HepG2 (cell line): ENCODE data around the gene TMED3. TPM values are rescaled to one million over a fixed set of nuclear protein-coding genes. Genes with fewer than 3 reads are reported as not detected.

ENCODE experiments used
- ATAC-seq: fragments of 200-7000 bp; cut with Tn5 transposase; 3 replicates; pipeline ENCODE4 v1.9.1; 2020; ENCODE audit warnings: mild to moderate bottlenecking, moderate library complexity
- BruUV-seq: library from RNA; stranded (reverse); fragments of 400-500 nt; replicated peaks from 2 replicates; lab custom pipeline; 2021; lab: Mats Ljungman, UMichigan
- CTCF ChIA-PET: fragments of 300-600 bp; formaldehyde crosslinking; extraction: SDS; loops from one replicate; lab custom pipeline; 2021; ENCODE audit warnings: low total read pairs, inconsistent platforms, low intra/inter-chr PET ratio; lab: Yijun Ruan, JAX
- POLR2A ChIA-PET: fragments of 350-600 bp; sonication (Branson Sonifier 250); formaldehyde crosslinking; loops from one replicate; lab custom pipeline; 2020; ENCODE audit warnings: antibody characterized with exemption, inconsistent platforms; lab: Yijun Ruan, JAX
- DNase-seq: peaks from one replicate; pipeline ENCODE4 v3.0.0-alpha.2; 2015; ENCODE audit warnings: low spot score
- FAIRE-seq: peaks from 3 replicates; lab custom pipeline; 2011; peaks lifted over from hg19 to GRCh38; lab: Jason Lieb, UNC
- H2AFZ ChIP-seq: one replicate; pipeline ENCODE4 v1.6.1; 2011; ENCODE audit warnings: low read length, inconsistent platforms
- H3K27ac ChIP-seq: fragments of 300-600 bp; 3 replicates; pipeline ENCODE4 v1.8.0; 2011; ENCODE audit warnings: mixed run types, mild to moderate bottlenecking, mixed read lengths, low read length, inconsistent platforms; ENCODE audit not compliant: insufficient read depth; ENCODE audit errors: extremely low read length
- H3K27me3 ChIP-seq, 2 experiments: fragments of 200-600 bp in 1 of 2; 2 replicates in 1 of 2; 3 replicates in 1 of 2; pipeline versions ENCODE4 v1.6.0 to v1.8.0; 2011; ENCODE audit warnings: low read length in 2 of 2, mild to moderate bottlenecking in 2 of 2, moderate library complexity in 2 of 2, inconsistent platforms in 1 of 2; ENCODE audit not compliant: insufficient read depth in 2 of 2, control insufficient read depth in 1 of 2
- H3K36me3 ChIP-seq, 2 experiments: fragments of 200-600 bp in 1 of 2; replicated peaks in 1 of 2; 2 replicates in 1 of 2; 3 replicates in 1 of 2; pipeline versions ENCODE4 v1.5.1 to v1.8.0; 2011; ENCODE audit warnings: low read length in 2 of 2, inconsistent platforms in 1 of 2; ENCODE audit not compliant: insufficient read depth in 2 of 2, control insufficient read depth in 1 of 2
- H3K4me1 ChIP-seq: 2 replicates; pipeline ENCODE4 v1.5.1; 2012; ENCODE audit warnings: low read length, inconsistent platforms; ENCODE audit not compliant: insufficient read depth
- H3K4me2 ChIP-seq: 2 replicates; pipeline ENCODE4 v1.6.0; 2011; ENCODE audit warnings: low read depth, low read length, inconsistent platforms
- H3K4me3 ChIP-seq, 3 experiments: fragments of 200-600 bp in 1 of 3; sonication (generic), shearing (Covaris generic) in 1 of 3; replicated peaks in 1 of 3; 2 replicates each; pipeline ENCODE4 v1.5.1; 2011 to 2016; ENCODE audit warnings: low read length in 3 of 3, inconsistent platforms in 2 of 3, low read depth in 2 of 3, mild to moderate bottlenecking in 2 of 3, control low read depth in 1 of 3, mixed read lengths in 1 of 3; ENCODE audit not compliant: insufficient read depth in 1 of 3
- H3K79me2 ChIP-seq: one replicate; pipeline ENCODE4 v1.6.1; 2011; ENCODE audit warnings: low read length, inconsistent platforms; ENCODE audit not compliant: insufficient read depth
- H3K9ac ChIP-seq: 2 replicates; pipeline ENCODE4 v1.6.0; 2011; ENCODE audit warnings: mild to moderate bottlenecking, low read depth, low read length, inconsistent platforms; ENCODE audit not compliant: insufficient read depth
- H3K9me3 ChIP-seq: 2 replicates; pipeline ENCODE4 v1.5.1; 2012; ENCODE audit warnings: mild to moderate bottlenecking, low read length
- H4K20me1 ChIP-seq: 2 replicates; pipeline ENCODE4 v1.6.0; 2011; ENCODE audit warnings: inconsistent platforms, mild to moderate bottlenecking, low read length, moderate library complexity; ENCODE audit not compliant: insufficient read depth
- ATF7-NPFF ChIP-seq: sonication (generic); formaldehyde crosslinking; IDR thresholded peaks from 2 replicates; pipeline ENCODE4 v1.8.1; 2023; ENCODE audit warnings: mild to moderate bottlenecking, low read depth, missing genetic modification reagents, moderate library complexity
- BCL3 ChIP-seq: sonication (generic); formaldehyde crosslinking; IDR thresholded peaks from 2 replicates; pipeline ENCODE4 v1.5.1; 2020; ENCODE audit warnings: mild to moderate bottlenecking, missing genetic modification reagents, moderate library complexity
- BORCS8-MEF2B ChIP-seq: sonication (generic); formaldehyde crosslinking; IDR thresholded peaks from 2 replicates; pipeline ENCODE4 v1.8.0; 2022; ENCODE audit warnings: mild to moderate bottlenecking, missing genetic modification reagents
- CBX2 ChIP-seq, 2 experiments: fragments of 200-600 bp in 1 of 2; sonication (generic); formaldehyde crosslinking in 1 of 2; IDR thresholded peaks; 2 replicates each; pipeline versions ENCODE4 v1.7.0 to v1.8.1; 2018 to 2022; ENCODE audit warnings: low read depth in 2 of 2, low read length in 1 of 2, mild to moderate bottlenecking in 1 of 2, missing genetic modification reagents in 1 of 2
- CSRNP2 ChIP-seq: sonication (generic); formaldehyde crosslinking; conservative IDR thresholded peaks from 2 replicates; pipeline ENCODE4 v1.8.0; 2022; ENCODE audit warnings: low read depth, missing genetic modification reagents
- GATA4 ChIP-seq: sonication (generic); IDR thresholded peaks from 2 replicates; pipeline ENCODE4 v1.6.1; 2016; ENCODE audit warnings: antibody characterized with exemption, low read depth, borderline replicate concordance
- HDAC2 ChIP-seq: sonication (generic); formaldehyde crosslinking; IDR thresholded peaks from 2 replicates; pipeline ENCODE4 v1.4.0; 2020; ENCODE audit warnings: missing genetic modification reagents
- HMG20B ChIP-seq: conservative IDR thresholded peaks from 2 replicates; pipeline ENCODE4 v1.6.1; 2016; ENCODE audit warnings: missing genetic modification reagents, missing compliant biosample characterization
- KAT2B ChIP-seq: fragments of 150-350 bp; IDR thresholded peaks from 2 replicates; pipeline ENCODE4 v1.6.1; 2014; ENCODE audit warnings: low read depth, low read length, borderline replicate concordance
- KLF11 ChIP-seq: IDR thresholded peaks from 2 replicates; pipeline ENCODE4 v1.6.1; 2016; ENCODE audit warnings: missing compliant biosample characterization
- KLF15 ChIP-seq: sonication (generic); formaldehyde crosslinking; IDR thresholded peaks from 2 replicates; pipeline ENCODE4 v1.8.1; 2023; ENCODE audit warnings: borderline replicate concordance, mild to moderate bottlenecking, inconsistent platforms, missing genetic modification reagents, mixed read lengths
- MAFF ChIP-seq: IDR thresholded peaks from 2 replicates; pipeline ENCODE4 v1.6.1; 2011; ENCODE audit warnings: low read depth, low read length, improper control_type of control experiment
- MAFK ChIP-seq, 2 experiments: IDR thresholded peaks in 1 of 2; conservative IDR thresholded peaks in 1 of 2; 2 replicates each; pipeline ENCODE4 v1.6.1; 2011; ENCODE audit warnings: improper control_type of control experiment in 2 of 2, low read length in 2 of 2
- MLLT10 ChIP-seq: sonication (generic); formaldehyde crosslinking; IDR thresholded peaks from 2 replicates; pipeline ENCODE4 v1.4.0; 2020; ENCODE audit warnings: missing genetic modification reagents
- NBN ChIP-seq: fragments of 450-650 bp; conservative IDR thresholded peaks from 2 replicates; pipeline ENCODE4 v1.6.1; 2017
- NFKB2 ChIP-seq: sonication (generic); formaldehyde crosslinking; IDR thresholded peaks from 2 replicates; pipeline ENCODE4 v1.4.0; 2020; ENCODE audit warnings: missing genetic modification reagents, borderline replicate concordance
- TCF7 ChIP-seq: sonication (generic); IDR thresholded peaks from 2 replicates; pipeline ENCODE4 v1.6.1; 2016; ENCODE audit warnings: antibody characterized with exemption, low read depth
- TEAD2 ChIP-seq: sonication (generic); formaldehyde crosslinking; IDR thresholded peaks from 2 replicates; pipeline ENCODE4 v1.9.0; 2021; ENCODE audit warnings: missing genetic modification reagents
- ZFP1 ChIP-seq: IDR thresholded peaks from 2 replicates; pipeline ENCODE4 v1.6.1; 2016
- ZNF20 ChIP-seq: sonication (generic); formaldehyde crosslinking; IDR thresholded peaks from 2 replicates; pipeline ENCODE4 v1.4.0; 2020; ENCODE audit warnings: mild to moderate bottlenecking, moderate library complexity, missing genetic modification reagents
- ZNF580 ChIP-seq: IDR thresholded peaks from 2 replicates; pipeline ENCODE4 v1.6.1; 2016; ENCODE audit warnings: low read depth, borderline replicate concordance
- ZSCAN22 ChIP-seq: sonication (generic); formaldehyde crosslinking; IDR thresholded peaks from 2 replicates; pipeline ENCODE4 v1.4.0; 2020; ENCODE audit warnings: mild to moderate bottlenecking, missing genetic modification reagents
- ZSCAN31 ChIP-seq: sonication (generic); formaldehyde crosslinking; IDR thresholded peaks from 2 replicates; pipeline ENCODE4 v1.5.0; 2020; ENCODE audit warnings: low read depth, mild to moderate bottlenecking, missing genetic modification reagents
- ZSCAN9 ChIP-seq: IDR thresholded peaks from 2 replicates; pipeline ENCODE4 v1.6.1; 2016; ENCODE audit warnings: borderline replicate concordance
- WGBS: methylation state at CpG from one replicate; pipeline ENCODE4 v1.1.6; 2017; ENCODE audit warnings: low lambda C conversion rate; 5-methylcytosine and 5-hydroxymethylcytosine counted together
- in situ Hi-C: cut with HindIII; loops from 2 replicates; pipeline ENCODE4 v1.10.0; 2017; ENCODE audit warnings: low pct_unique_long_range_greater_than_20kb; ENCODE audit not compliant: extremely low pct_ligation_motif_present
- intact Hi-C: fragments of 100-400 bp; cut with micrococcal nuclease; formaldehyde crosslinking; loops from one replicate; pipeline ENCODE4 v1.10.0; 2022; ENCODE audit not compliant: unreplicated experiment
- polyA plus RNA-seq, 8 experiments: library from polyadenylated mRNA; depleted of rRNA in 3 of 8; stranded (reverse) in 7 of 8; unstranded in 1 of 8; fragments of >200 nt; fragmentation: Illumina TruSeq in 4 of 8; extraction: Trizol in 4 of 8; gene quantifications; 2 replicates each; pipeline versions ENCODE4 v1.2.1 to v1.2.3, GENCODE V29; 2011 to 2016; ENCODE audit warnings: low read depth in 4 of 8, missing spikeins in 1 of 8, mixed read lengths in 1 of 8; ENCODE audit not compliant: insufficient read depth in 1 of 8
- total RNA-seq, 5 experiments: library from RNA; depleted of rRNA; stranded (reverse); fragments of >200 nt; fragmentation: Illumina TruSeq; extraction: Trizol; gene quantifications; 2 replicates each; pipeline ENCODE4 v1.2.3, GENCODE V29; 2016; ENCODE audit warnings: low read depth in 1 of 5

TMED3 gene
- total and polyA plus RNA-seq, 2 of the 13 experiments (the other 11 are each of a cell fraction or from before 2014, with no cell fraction given) = 125 to 155 TPM

GRCh38 chr15:79322945-79323344 lies 12.0 kb downstream of the TMED3 start (continued):
- TF ChIP-seq ZFP1 (CRISPR knock-in tag) (no peak), CSRNP2 (CRISPR knock-in tag) (no peak)

- CTCF ChIA-PET = no interaction called here
- Histone ChIP-seq H4K20me1 (no peaks in the 10 kb centered on the region), H3K4me1 (0 out of 2 replicates have a peak, but pooled peaks cover 7% of the 10 kb centered on the region), H2AFZ (no peak overlapping the region), H3K27me3 (no peaks in the 10 kb centered on the region), H3K27ac (peak overlapping the region; percentile 9), H3K9me3 (no peaks in the 10 kb centered on the region), H3K4me2 (no peak overlapping the region), H3K36me3 (peaks cover 1 to 11% of the 10 kb centered on the region in 2 experiments; a peak in 3 of 5 replicates), H3K4me3 (no peak overlapping the region), H3K79me2 (no peaks in the 10 kb centered on the region), H3K9ac (no peak overlapping the region)
- peak; percentile 37 for DNase-seq
- BruUV-seq = no TSS peak
- intact Hi-C loops (no loop called here), in situ Hi-C loops (no loop called here)
- FAIRE-seq = no peak
- POLR2A ChIA-PET = no interaction called here
- 93% methylated on average over 2 of the region's 2 CpGs for WGBS
- peak; percentile 50 for ATAC-seq
- TF ChIP-seq TEAD2 (CRISPR knock-in tag) = no peak
- peak; percentile 52 to 69 for TF ChIP-seq MAFK (conservative IDR thresholded peaks at IDR 0.05 in 1 of 2, IDR thresholded peaks at IDR 0.05 in 1 of 2; ENCODE audit: low read length in 2 of 2)
- TF ChIP-seq CBX2 (IDR thresholded peaks at IDR 0.05; ENCODE audit: low read depth, low read length) = no peak
- TF ChIP-seq CBX2 (CRISPR knock-in tag; IDR thresholded peaks at IDR 0.05; ENCODE audit: low read depth) = no peak
- no peak for TF ChIP-seq ZNF20 (CRISPR knock-in tag)
- TF ChIP-seq ZSCAN9 = no peak
- TF ChIP-seq NBN = no peak
- no peak for TF ChIP-seq ZNF580
- TF ChIP-seq ZSCAN22 (CRISPR knock-in tag) = no peak
- no peak for TF ChIP-seq HMG20B (CRISPR knock-in tag)
- TF ChIP-seq ZSCAN31 (CRISPR knock-in tag) = peak; percentile 100
- no peak for TF ChIP-seq ATF7-NPFF (CRISPR knock-in tag)
- TF ChIP-seq KLF15 = no peak
- TF ChIP-seq HDAC2 (CRISPR knock-in tag) = no peak
- no peak for TF ChIP-seq KAT2B
- TF ChIP-seq MAFF = peak; percentile 24; the same call in 1 of the 2 replicates
- no peak for TF ChIP-seq BCL3 (CRISPR knock-in tag)
- TF ChIP-seq GATA4 = no peak
- TF ChIP-seq MLLT10 (CRISPR knock-in tag) = no peak
- no peak for TF ChIP-seq KLF11
- no peak for TF ChIP-seq BORCS8-MEF2B (CRISPR knock-in tag)
- TF ChIP-seq NFKB2 (CRISPR knock-in tag) = no peak
- no peak for TF ChIP-seq TCF7
Observed at GRCh38 chr15:79329171-79329611, 18.3 kb downstream of the TMED3 start.
